ENCODE data around the gene PTX4. TPM values are rescaled to one million over a fixed set of nuclear protein-coding genes. Genes with fewer than 3 reads are reported as not detected.

The PTX4 gene
- total RNA-seq, 4 donors from 2014 or later = 0.40 TPM; not detected in 3

DNA sequence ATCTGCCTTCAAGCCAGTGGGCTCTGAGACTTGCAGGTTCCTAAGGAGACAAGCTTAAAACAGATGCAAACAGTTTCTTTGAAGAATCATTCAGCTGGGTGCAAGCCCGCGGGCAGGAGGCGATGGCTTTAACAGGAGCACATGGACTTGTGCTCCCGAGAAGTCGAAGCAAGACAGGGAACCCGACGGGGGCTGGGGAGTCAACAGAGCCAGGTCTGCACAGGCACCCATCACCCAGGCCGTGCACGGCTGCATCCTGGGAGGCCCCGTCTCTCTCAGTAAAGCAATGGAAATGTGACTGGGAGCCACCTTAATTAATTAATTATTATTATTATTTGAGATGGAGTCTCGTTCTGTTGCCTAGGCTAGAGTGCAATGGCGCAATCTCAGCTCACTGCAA is 333 bp upstream of the PTX4 start:
- WGBS, 2 donors (ENCODE audit: low coverage in 1 of 2) = 83 to 91% methylated on average over 2 to 12 of the region's 12 CpGs
- ATAC-seq = no peak
- TF ChIP-seq, protein P1, sequence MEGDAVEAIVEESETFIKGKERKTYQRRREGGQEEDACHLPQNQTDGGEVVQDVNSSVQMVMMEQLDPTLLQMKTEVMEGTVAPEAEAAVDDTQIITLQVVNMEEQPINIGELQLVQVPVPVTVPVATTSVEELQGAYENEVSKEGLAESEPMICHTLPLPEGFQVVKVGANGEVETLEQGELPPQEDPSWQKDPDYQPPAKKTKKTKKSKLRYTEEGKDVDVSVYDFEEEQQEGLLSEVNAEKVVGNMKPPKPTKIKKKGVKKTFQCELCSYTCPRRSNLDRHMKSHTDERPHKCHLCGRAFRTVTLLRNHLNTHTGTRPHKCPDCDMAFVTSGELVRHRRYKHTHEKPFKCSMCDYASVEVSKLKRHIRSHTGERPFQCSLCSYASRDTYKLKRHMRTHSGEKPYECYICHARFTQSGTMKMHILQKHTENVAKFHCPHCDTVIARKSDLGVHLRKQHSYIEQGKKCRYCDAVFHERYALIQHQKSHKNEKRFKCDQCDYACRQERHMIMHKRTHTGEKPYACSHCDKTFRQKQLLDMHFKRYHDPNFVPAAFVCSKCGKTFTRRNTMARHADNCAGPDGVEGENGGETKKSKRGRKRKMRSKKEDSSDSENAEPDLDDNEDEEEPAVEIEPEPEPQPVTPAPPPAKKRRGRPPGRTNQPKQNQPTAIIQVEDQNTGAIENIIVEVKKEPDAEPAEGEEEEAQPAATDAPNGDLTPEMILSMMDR (IDR thresholded peaks at IDR 0.05) = no peak
- no peak for TF ChIP-seq POLR2A (IDR thresholded peaks at IDR 0.05)
- no peak for TF ChIP-seq POLR2AphosphoS5 (IDR thresholded peaks at IDR 0.05)
- no peak for TF ChIP-seq EP300 (IDR thresholded peaks at IDR 0.05)

DNA sequence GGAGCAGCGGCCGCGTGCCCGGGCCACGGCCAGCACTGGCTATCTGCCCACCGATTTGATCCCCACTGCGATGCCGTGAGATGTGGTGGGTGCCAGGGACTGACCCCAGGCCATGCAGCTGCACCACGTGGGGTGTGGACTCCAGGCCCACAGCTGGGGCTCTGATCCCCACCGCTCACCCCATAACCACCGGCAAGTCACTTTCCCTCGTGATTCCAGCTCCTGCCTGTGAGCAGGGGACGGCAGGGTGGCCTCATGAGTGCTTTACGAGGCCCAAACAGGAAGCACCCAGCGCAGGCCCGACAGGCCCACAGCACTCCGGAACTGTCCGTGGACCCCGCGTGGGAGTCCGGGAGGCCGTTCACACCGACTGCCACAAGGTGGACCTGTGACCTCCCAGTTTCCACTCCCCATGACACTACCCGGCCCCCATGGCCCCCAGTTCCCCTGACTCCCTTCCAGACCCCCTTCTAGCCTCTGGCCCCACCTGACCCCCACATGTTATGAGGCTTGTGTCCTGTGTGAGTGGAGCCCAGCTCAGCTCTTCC is 616 bp downstream of the PTX4 start:
- ATAC-seq = no peak
- Histone ChIP-seq H3K9me3 (no peaks in the 10 kb centered on the region), H3K27ac (no peak overlapping the region), H3K36me3 (no peaks in the 10 kb centered on the region), H3K4me3 (no peak overlapping the region), H3K27me3 (no peaks in the 10 kb centered on the region), H3K4me1 (peaks cover 0 to 9% (median 6%) of the 10 kb centered on the region in 3 donors)
- TF ChIP-seq EP300 (IDR thresholded peaks at IDR 0.05) = no peak
- TF ChIP-seq, protein P1 (IDR thresholded peaks at IDR 0.05) = no peak
- WGBS, 2 donors (ENCODE audit: low coverage in 1 of 2) = 60 to 91% methylated on average over 1 to 7 of the region's 24 CpGs

More for the DNA sequence above, 333 bp upstream of the PTX4 start:
- H3K27ac ChIP-seq = no peak overlapping the region
- no peaks in the 10 kb centered on the region for H3K9me3 ChIP-seq
- no peaks in the 10 kb centered on the region for H3K27me3 ChIP-seq
- no peak overlapping the region for H3K4me3 ChIP-seq
- peaks cover 0 to 14% (median 9%) of the 10 kb centered on the region in 3 donors for H3K4me1 ChIP-seq
- no peaks in the 10 kb centered on the region for H3K36me3 ChIP-seq

DNA sequence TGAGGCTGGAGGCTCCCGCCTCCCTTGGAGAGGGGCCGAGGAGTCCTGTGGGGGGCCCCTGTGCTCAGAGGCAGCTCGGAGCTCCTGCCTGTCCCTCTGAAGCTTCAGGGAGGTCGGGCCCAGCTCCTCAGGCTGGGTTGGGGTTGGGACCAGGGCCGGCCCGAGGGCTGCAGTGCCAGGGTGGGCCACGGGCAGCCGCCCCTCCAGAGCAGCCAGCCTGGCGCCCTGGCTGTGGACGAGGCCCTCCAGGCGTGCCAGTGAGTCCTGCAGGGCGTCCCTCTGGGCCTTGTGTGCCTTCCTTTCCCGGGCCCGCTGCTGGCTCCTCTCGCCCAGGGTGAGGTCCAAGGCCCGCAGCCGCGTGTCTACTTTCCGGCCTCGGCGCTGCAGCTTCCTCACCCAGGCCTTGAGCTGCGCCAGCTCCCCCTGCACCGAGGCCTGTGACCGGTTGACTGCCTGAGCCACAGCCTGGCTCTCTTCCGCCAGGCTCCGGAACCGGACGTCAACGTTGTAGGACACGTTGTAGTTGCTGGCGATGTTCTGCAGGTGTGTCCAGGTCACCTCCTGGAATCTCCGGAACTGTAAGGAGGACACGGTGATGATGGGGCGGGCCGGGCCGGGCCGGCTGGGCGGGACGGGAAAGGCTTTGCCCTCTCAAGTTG is 1.2 kb downstream of the PTX4 start:
- H3K4me1 ChIP-seq = peaks cover 0 to 3% (median 2%) of the 10 kb centered on the region in 3 donors

DNA sequence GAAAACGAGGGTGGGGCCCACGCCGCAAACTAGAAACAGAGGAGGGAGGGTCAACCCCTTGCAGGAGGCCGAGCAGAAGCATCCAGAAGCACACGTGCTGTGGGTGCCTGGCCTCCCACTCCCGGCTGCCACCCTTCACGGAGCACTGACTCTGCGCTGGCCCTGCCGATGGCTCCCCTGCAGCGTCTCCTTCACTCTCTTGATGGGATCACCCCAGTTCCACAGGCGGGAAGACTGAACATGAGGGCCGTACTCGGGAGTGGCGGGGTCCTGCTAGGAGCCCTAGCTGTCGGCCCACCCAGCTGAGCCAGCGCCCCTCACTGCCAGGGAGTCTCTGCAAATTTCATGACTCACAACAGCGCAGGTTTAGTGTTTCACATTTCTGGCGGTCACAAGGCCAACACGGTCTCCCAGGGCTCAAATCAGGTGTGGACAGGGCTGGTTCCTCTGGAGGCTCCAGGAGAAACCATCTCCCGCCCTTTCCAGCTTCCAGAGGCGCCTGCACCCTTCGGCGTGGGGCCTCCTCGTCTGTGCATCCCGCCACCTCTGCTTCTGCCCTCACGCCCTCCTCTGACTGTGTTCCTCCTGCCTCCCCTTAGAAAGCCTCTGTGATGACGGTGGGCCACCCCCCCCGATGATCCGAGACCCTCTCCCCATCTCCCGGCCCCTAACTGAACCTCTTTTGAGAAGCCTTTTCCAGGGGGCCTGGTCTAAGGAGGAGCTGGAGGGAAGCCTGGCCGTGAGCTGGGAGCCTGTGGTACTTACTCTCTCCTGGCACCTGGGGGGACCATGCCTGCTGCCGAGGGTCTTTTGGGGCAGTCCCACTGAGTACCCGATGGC is 2.0 kb downstream of the PTX4 start:
- no peak for ATAC-seq
- 87 to 88% methylated on average over 6 of the region's 33 CpGs for WGBS, 2 donors (ENCODE audit: low coverage in 1 of 2)
- Histone ChIP-seq H3K4me3 (no peak overlapping the region), H3K4me1 (no peaks in the 10 kb centered on the region), H3K27ac (no peak overlapping the region), H3K9me3 (no peaks in the 10 kb centered on the region), H3K27me3 (peaks cover 7% of the 10 kb centered on the region), H3K36me3 (no peaks in the 10 kb centered on the region)
- TF ChIP-seq POLR2A (IDR thresholded peaks at IDR 0.05) = no peak
- TF ChIP-seq EP300 (IDR thresholded peaks at IDR 0.05) = no peak
- TF ChIP-seq, protein P1 (IDR thresholded peaks at IDR 0.05) = no peak
- TF ChIP-seq POLR2AphosphoS5 (IDR thresholded peaks at IDR 0.05) = no peak

More for the DNA sequence above, 1.2 kb downstream of the PTX4 start:
- no peaks in the 10 kb centered on the region for H3K36me3 ChIP-seq
- no peaks in the 10 kb centered on the region for H3K27me3 ChIP-seq
- ATAC-seq = no peak
- no peaks in the 10 kb centered on the region for H3K9me3 ChIP-seq
- 93 to 97% methylated on average over 7 to 8 of the region's 39 CpGs for WGBS, 2 donors (ENCODE audit: low coverage in 1 of 2)
- no peak overlapping the region for H3K27ac ChIP-seq
- TF ChIP-seq POLR2A (IDR thresholded peaks at IDR 0.05) (no peak), EP300 (IDR thresholded peaks at IDR 0.05) (no peak), POLR2AphosphoS5 (IDR thresholded peaks at IDR 0.05) (no peak)
- no peak overlapping the region for H3K4me3 ChIP-seq

DNA sequence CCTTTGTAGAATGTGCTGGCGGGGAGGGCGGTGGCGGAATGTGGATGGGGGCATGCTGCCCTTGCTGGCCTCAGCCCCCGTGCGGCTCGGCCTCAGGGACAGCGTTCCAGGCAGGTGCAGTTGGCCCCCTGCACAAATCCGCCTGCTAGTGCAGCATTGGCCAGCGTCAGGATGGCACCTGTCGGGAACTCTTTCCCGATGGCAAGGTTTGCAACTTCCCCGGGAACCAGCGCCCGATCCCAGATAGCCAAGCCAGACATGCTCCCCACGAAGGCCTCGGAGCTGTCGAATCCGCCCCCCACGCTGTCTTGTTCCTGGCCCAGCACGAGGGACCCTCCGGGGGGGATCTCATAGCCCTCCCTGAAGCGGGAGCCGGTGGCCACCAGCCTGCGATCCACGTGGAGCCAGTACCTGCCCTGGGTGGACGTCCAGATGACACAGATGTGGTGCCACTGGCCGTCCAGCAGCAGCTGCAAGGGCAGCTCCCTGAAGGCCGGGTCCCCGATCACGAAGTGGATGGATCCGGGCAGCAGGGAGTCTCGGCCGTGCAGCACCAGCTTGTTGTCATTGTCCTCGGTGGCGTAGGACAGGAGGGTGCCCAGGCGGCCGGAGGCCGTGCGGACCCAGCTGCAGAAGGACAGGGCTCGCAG is 2.8 kb downstream of the PTX4 start:
- ATAC-seq = no peak
- Histone ChIP-seq H3K4me1 (no peaks in the 10 kb centered on the region), H3K27me3 (peaks cover 14% of the 10 kb centered on the region), H3K27ac (no peak overlapping the region), H3K9me3 (no peaks in the 10 kb centered on the region), H3K36me3 (no peaks in the 10 kb centered on the region), H3K4me3 (no peak overlapping the region)
- no CpG with 5 or more reads among the region's 40 CpGs for WGBS, 2 donors (ENCODE audit: low coverage in 1 of 2)
- no peak for TF ChIP-seq POLR2AphosphoS5 (IDR thresholded peaks at IDR 0.05)
- TF ChIP-seq POLR2A (IDR thresholded peaks at IDR 0.05) = no peak
- TF ChIP-seq, protein P1 (IDR thresholded peaks at IDR 0.05) = no peak
- TF ChIP-seq EP300 (IDR thresholded peaks at IDR 0.05) = no peak

All from gastroesophageal sphincter (tissue), 4 donors.